IPS-NIHi11 (cell line): ENCODE results near the gene MANBA.

Experiments
- DNase-seq: peaks from one replicate; pipeline ENCODE4 v3.0.0; 2012; ENCODE audit warnings: mixed read lengths, low spot score

MANBA gene

DNA sequence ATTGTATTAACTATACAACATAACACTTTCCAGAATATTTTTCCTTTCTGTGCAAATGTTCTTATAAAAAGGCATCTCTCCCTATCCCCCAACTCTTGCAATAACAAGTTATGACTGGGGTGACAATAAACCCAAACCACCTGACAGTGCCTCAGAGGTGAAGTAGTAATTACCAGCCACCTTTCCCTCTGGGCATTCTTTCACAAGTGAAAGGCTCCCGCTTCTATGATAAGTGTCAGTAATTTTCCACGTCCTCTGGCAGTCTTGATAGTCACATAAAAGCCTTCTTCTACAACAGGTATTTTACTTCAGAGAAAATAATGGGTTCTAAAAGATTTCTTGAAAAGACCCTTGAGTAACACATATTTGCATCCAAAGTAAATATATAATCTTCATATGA, 82.7 kb downstream of the MANBA start:
- no peak for DNase-seq

DNA sequence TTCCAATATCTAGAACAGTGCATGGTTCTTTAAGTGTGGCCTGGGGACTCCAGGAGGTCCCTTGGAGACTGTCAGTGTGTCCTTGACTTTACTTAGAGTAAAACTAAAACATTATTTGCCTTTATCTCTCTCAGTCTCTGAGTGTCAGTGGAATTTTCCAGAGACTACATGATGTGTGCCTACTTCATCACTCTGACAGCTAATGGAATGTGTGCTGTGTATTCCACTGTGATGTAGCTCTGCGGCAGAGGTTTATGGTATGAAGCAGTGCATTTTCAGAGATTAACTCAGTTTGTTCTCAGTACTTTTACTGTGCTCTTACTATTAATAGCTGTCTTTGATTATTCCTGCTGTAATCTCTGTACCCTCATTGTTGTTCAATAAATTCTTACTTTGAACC, 85.6 kb downstream of the MANBA start:
- no peak for DNase-seq

DNA sequence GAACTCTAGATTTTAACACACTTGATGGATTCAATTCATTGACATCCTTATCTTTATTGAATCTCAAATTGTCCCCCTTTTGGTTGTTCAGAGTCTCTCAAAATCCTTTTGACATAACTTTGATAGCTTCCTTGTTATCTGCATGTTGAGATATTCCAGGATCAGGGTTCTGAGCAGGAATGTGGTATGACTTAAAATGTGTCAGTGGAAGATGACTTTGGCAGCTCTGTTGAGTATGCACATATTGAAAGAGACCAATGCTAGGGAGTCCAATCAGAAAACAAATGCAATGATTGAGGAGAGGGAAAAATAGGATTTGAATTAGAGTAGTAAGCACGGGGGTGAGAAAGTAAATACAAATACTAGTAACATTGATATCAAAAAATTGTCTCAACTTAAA, 93.8 kb downstream of the MANBA start:
- DNase-seq: no peak

DNA sequence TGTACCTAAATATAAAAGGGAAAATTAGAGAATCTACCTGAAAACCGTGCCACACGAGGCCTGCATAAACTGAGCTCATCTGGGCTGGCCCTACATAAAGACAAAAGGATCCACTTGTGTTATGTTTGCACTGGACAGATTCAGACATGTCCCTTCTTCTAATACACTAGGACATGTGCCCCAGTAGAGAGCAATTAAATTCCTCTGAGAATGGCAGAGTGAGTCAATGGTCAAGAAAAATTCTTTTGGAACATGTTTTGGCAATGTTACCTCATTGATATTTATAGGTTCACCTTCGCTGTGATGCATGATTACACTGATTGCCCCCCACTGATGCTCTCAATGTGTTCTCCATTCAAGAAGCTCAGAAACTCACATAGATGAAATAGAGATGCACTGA, 95.2 kb downstream of the MANBA start:
- DNase-seq: no peak

DNA sequence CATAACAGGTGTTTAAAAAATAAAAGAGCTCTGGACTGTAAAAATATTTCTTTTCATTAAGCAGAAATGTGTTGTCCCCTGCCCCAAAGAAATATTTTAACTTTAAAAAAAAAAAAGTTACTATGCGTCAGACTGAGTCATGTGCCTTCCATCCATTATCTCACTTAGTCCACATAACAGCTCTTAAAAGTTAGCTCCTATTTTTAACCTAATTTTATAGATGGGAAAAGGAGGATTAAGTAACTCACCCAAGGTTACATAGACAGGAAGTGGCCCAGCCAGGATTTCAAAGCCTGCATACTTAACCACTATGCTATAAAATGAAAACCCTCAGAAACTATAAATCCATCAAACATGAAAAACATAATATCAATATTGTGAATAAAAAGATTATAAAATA, 97.7 kb downstream of the MANBA start:
- no peak for DNase-seq

DNA sequence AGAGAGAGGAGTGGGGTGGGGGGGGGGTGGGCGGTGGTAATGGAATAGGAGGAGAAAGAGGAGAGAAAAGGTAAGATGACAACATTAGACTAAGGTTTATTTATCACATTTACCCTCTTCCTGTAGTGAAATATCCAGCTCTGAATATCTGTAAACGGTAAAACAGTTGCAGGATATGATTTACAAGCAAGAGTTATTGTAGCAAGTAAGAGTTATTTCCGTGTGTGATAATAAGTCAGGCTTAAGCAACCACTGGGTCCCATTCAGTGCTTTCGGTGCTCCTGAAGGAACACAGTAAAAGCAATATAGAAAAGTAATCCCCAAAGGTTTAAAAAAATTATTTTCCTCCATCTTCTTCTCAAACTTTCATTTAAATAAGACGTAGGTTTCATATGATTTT, 103.6 kb downstream of the MANBA start:
- no peak for DNase-seq

DNA sequence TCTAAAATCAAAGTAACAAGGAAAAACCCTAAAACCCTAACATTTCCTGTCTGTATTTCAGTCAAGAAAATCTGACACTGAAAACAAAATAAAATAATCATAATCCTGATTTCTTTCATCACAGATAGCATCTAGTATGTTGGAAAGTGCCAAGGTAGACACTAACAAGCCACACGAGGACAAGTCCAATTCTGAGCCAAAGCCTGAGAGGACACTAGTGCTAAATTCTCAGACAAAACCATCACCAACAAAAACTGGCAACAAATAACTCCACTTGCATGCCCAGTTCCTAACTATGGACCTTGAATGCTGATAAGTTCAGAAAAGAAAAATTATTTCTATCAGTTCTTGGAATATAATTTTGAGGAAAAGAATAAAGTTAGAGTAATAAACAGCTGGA, 113.7 kb downstream of the MANBA start:
- no peak for DNase-seq

DNA sequence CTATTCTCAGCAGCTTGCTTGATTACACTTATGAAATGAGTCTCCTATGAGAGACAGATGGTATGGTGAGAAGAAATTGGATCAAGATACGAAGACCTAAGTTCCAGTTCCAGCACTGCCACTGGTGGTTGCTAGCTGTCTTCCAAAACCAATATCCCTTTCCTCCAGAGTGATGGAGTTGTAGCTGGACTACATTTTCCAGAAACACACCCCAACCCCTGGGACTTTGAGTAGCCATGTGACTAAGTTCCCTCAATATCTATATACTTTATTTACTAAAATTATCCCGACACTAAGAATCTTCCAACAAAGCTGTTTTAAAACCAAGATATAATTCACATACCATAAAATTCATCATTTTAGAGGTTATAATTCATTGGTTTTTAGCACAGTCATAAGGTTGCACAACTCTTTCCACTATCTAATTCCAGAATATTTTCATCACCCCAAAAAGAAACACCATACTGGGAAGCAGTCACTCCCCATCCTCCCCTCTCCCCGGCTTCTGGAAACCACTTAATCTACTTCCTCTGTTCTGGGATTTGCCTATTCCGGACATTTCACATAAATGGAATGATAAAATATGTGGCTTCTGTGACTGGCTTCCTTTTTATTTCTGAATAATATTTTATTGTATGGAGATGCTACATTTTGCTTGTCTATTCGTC, 118.0 kb downstream of the MANBA start:
- no peak for DNase-seq

DNA sequence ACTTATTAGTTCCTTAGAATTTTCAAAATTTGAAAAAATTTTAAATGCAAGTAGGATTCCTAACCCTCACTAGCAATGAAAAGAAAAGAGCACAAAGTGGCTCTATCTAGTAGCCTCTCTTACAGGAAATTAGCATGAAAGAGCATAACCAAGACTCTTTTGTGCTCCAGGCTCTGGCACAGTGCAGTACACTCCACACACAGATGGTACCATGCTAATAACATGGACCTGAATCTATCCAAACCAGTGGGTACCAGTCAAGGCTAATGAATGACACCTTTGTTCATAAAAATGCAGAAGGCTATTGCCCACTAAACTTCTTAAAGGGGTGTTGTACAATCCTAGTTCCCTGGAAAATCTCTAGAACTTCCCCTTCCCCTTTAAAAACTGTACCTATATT, 119.0 kb downstream of the MANBA start:
- no peak for DNase-seq

DNA sequence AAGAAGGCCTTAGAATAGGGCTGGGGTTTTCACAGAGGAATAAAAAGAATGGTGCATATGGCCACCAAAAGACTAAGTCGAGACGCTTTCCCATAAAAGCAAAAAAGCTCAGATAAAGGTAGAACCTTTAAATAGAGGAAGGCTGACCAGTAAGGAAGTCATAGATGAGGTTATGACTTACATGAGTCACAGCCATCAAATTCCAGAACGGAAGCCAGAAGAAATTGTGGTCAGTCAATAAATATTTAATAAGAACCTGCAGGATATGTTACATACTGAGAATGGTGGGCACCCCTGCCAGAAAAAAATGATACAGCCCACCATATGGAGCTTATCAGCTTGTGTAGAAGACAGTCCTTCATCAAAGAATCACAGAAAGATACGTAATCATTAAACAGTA, 120.1 kb downstream of the MANBA start:
- DNase-seq: no peak

DNA sequence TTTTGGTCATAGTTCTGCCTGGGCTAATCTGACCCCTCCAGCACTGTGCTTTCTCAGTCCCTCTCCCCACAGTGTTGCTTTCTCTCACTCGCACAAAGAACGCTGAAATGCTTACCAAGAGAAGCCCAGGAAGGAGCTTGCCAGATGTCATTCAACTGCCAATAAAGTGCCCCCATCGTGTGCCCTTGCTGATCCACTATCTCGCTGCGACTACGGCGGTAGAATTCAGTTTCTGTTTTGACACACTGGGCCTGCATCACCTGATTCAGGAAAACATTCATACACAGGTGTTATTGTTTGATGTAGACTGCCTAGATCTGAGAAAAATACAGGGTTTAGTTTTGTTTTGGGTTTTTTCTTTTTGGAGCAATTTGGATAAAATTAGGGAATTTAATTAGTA, 121.2 kb downstream of the MANBA start:
- no peak for DNase-seq

DNA sequence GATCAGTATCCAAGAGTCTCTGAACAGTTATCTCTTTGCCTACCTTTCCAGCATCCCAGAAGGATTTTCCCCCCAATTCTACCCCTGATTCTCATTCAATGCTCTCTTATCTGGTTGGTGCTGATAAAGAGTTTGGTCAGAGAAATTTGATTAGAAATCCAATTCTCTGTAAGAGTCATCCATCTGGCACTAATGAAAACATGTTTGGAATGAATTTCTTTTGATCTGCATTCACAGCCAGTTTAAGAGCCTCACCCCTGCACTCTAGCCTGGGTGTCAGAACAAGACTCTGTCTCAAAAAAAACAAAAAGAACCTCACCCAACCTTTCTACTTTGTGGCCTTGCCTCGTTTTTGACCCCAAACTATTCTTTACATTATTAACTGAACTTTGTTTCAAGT, 122.1 kb downstream of the MANBA start:
- no peak for DNase-seq

DNA sequence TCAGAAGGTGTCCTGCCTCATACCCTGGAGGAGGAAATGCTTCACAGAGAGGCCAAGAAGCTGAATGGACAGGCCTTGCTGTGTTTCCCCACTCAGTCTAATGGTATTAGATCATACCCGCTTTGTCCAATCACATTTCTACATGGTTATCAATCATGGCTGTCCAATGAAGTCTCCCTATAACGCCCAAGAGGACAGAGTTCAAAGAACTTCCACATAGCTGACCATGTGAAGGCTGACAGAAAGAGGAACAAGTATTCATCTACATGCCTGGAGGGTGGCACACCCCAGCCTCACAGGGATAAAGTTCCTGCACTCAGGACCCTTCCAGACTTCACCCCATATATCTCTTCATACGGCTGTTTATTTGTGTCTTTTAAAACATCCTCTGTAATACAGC, 123.4 kb downstream of the MANBA start:
- DNase-seq: no peak

DNA sequence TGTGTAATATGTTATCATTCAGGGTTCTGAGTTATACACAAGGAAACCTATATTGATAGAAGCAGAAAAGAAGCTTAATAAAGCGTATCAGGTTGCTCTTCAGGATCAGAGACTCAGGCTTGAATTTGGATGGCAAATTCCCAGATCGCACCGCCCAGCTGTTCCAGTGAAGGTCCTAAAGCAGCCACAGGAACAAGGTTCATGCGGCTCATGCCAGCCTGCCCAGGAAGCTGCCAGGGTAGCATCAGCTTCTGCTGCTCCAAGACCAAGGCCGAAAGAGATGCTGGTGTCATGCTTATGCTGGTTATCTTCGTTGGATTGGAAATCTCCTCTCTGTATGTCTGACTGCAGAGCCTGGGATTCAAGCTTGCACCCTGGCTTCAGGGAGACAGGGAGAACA, 127.7 kb downstream of the MANBA start:
- DNase-seq: no peak

DNA sequence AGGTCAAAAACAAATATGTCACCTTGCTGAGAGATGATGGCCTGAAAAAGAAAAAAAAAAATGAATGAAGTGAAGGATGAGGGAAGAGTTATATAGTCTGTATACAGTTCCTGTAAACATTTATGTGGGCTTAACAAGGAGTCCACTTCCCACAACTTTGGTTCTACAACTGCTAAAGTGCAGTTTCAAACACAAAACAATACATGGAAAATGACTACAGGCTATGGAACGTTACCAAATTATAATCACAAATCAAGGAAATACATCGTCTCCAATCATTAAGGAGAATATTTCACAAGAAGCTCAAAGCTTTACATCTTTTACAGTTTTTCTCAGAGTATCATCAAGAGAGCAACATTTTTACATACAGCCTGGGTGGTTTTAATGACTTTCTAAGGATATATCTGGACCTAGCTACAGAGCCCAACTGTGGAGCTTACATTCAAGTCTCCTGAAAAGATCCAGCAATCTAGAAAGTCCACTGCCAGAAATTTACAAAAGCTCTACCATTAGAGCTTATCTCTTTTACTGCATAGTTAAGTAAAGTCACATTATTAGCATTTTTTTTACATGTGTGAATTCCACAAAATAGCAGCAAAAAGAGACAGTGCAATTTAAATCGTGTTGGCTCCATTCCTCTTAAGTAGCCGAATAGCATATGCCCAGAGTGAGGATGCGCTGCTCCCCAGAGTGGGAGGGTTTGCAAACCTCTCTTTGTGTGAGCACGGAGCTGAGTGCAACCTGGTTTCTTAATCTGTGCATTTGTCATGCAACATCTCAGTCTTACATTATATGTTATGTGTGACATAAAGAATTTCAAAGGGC, 128.3 kb downstream of the MANBA start:
- no peak for DNase-seq

DNA sequence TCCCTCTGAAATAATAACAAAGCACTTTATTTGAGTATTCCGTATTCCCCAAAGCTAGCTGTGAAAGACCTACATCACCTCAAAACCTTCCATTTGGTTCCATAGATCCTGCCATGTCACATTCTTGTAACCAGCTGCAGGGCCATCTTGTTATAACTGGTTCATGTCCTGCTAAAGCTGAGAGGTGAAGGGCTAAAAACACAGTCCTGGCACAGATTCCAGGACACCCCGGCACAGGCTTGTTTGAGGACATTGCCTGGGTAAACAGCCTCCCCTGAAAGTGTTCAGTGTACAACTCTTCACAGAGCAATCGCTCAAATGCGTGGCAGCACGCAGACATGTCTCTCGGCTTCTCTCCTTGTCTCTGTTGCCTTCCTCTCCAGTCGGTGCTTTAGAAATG, 129.2 kb downstream of the MANBA start:
- DNase-seq: no peak

DNA sequence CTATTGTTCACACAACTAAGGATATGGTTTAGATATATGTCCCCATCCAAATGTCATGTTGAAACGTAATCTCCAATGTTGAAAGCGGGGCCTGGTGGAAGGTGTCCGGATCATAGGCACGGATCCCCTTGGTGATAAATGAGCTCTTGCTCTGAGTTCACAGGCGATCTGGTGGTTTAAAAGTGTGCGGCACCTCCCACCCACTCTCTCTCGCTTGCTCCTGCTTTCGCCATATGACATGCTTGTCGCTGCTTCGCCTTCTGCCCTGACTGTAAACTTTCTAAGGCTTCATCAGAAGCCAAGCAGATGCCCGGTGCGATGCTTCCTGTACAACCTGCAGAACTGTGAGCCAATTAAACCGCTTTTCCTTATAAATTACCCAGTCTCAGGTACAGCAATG, 131.1 kb downstream of the MANBA start:
- DNase-seq: no peak

DNA sequence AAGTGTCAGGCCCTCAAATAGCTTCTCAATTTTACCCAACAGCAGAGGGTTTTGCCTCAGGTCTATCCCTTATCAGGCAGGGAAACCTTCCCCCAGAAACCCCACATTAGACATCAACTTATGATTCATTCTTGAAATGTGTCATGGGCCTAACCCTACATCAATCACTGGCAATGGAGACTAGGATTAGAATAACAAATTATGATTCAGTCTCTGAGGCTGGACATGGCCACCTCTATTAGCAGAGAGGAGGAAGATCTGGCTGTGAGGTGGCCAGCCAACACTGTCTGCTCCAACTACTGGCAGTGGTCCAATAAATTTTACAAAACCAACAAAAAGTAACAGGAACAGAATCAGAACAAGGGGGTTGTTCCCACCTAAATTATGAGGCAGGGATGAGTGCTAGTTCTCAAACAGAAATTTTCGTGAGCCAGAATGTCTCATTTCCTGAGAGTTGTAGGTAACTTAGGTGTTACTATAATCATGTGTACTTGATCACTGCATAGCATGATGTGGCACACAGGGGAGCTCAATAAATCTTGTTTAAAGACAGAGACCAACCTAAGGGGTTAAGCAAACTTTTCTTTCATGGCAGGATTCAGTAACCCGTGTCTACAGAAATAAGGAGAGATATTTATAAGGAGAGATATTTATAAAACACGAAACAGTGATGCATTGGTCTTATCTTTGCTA, 132.8 kb downstream of the MANBA start:
- no peak for DNase-seq

DNA sequence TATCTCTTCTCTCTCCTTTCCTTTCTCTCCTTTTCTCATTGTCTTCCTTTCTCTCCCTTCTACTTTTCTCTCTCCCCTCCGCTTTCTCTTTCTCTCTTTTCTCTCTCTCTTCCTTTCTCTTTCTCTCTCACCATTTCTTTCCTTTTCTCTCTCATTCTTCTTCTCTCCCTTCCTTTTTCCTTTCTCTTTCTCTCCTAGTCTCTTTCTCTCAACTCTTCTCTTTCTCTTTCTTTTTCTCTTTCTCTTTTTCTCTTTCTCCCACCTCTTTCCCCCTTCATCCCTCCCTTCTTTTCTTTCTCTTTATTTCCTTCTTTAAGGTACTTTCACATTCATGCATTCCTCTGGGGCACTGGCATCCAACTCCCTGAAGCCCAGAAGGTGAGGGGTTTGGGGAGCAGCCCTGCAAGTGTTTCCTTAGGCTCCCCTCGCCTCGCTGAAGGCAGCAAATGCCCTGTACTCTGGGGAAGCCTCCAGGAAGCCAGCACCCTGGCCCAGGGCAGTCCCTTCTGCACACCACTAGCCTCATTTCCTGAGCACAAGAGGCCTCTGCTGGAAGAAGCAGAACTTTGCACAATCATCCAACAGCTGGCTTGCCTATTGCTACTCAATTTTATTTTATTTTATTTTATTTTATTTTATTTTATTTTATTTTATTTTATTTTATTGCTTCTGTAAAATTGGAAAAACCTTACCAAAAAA, 135.4 kb downstream of the MANBA start:
- no peak for DNase-seq

DNA sequence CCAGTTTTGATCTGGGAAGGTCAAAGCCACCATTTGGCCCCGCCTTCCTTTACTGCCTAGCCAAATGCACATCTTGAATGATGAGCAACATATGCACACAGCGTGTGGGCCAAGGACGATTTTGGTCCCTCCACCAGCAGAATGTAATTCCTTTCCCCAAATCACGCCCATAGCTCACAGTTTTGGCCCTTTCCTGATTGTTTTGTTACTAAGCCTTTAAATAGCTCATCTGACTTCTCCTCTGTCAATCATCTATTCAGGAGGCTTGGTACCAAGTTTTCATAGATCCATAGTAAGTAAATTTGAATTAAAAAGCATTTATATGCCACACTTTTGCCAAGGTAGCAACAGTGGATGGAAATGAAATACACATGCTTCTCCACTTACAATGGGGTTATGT, 136.3 kb downstream of the MANBA start:
- no peak for DNase-seq

DNA sequence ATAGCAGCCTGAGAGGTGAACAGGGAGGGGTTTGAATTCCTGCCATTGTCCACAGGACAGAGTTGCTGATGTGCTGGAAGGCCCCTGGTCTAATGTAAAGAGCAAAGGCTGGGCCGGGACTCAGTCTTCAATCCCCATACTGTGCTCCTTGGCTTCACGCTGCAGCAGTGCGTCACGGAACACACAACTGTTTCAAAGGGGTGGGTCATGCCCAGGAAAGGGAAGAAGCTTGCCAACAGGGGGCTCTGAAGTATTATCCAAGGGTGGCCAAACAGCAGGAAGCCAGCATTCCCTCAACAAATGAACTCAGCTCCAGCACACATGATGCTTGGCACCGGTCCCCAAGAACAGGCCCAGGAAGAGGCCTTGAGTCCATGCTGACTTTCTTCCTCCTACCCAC, 137.1 kb downstream of the MANBA start:
- peak; percentile 37 for DNase-seq

DNA sequence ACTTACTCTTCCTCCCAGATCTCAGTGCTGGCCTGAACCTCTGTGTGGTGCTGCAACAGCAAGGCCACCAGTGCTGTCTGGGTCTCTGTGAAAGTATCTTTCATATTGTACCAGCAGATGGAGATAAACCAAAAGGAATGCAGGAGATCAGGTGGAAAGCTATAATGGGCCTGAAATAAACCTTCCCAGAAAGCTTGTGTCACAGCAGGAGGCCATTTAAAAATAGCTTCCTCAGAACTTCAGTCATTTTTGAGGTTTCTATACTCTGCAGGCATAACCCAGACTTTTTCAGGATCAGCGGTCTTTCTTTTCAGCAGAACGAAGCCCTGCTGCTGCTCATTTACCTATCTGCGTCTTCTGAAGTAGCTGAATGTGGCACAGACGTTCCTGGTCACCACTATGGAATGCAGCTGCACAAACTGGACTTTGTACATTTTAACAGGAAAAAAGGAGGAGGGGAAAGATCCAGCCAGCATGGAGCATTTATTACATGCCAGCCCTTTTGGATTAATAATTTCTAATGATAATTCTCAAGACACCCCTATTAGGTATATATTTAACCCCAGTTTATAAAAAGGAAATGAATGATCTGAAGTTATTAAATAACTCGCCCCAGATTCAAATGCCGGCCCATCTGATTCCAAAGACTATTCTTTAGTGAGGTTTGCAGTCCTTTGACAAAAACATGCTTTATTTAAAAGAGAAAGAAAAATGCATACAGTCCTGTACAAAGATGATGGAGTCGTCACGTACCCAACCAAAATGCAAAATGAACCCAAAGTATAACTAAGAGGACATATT, 139.9 kb downstream of the MANBA start:
- DNase-seq: peak; percentile 62
